Osteoblast (primary cell): ENCODE measurements around the gene OTOP2. TPM values are rescaled to one million over a fixed set of nuclear protein-coding genes. Genes with fewer than 3 reads are reported as not detected.

Experiments
- DNase-seq: peaks from one replicate; pipeline ENCODE4 v3.0.0; 2011; ENCODE audit warnings: low spot score, mixed read lengths; ENCODE audit not compliant: insufficient read length; ENCODE audit errors: missing footprints
- H2AFZ ChIP-seq: 2 replicates; pipeline ENCODE4 v1.6.0; 2011; ENCODE audit warnings: mild to moderate bottlenecking, low read length
- H3K27ac ChIP-seq: 2 replicates; pipeline ENCODE4 v1.5.1; 2011; ENCODE audit warnings: mild to moderate bottlenecking, low read depth, low read length, moderate library complexity
- H3K27me3 ChIP-seq: 2 replicates; pipeline ENCODE4 v1.6.0; 2012; ENCODE audit warnings: mild to moderate bottlenecking, control low read depth, inconsistent platforms, low read length, moderate library complexity; ENCODE audit not compliant: insufficient read depth
- H3K36me3 ChIP-seq: 2 replicates; pipeline ENCODE4 v1.5.1; 2011; ENCODE audit warnings: mild to moderate bottlenecking, low read length, control low read depth, moderate library complexity; ENCODE audit not compliant: insufficient read depth
- H3K4me1 ChIP-seq: 2 replicates; pipeline ENCODE4 v1.5.1; 2011; ENCODE audit warnings: mild to moderate bottlenecking, low read length, control low read depth, moderate library complexity; ENCODE audit not compliant: insufficient read depth
- H3K4me2 ChIP-seq: 2 replicates; pipeline ENCODE4 v1.6.0; 2011; ENCODE audit warnings: mild to moderate bottlenecking, low read length; ENCODE audit not compliant: insufficient read depth
- H3K4me3 ChIP-seq: fragments of 200-600 bp; sonication (generic); 3 replicates; pipeline ENCODE4 v1.5.1; 2012; ENCODE audit warnings: mild to moderate bottlenecking, low read length, inconsistent platforms; ENCODE audit not compliant: insufficient read depth
- H3K79me2 ChIP-seq: 2 replicates; pipeline ENCODE4 v1.6.0; 2012; ENCODE audit warnings: mild to moderate bottlenecking, low read length, control low read depth, inconsistent platforms; ENCODE audit not compliant: insufficient read depth
- H3K9me3 ChIP-seq: 2 replicates; pipeline ENCODE4 v1.5.1; 2011; ENCODE audit warnings: low read depth, low read length, control low read depth
- H4K20me1 ChIP-seq: 2 replicates; pipeline ENCODE4 v1.6.0; 2012; ENCODE audit warnings: mild to moderate bottlenecking, low read length, control low read depth; ENCODE audit not compliant: insufficient read depth
- CTCF ChIP-seq: IDR thresholded peaks from 2 replicates; pipeline ENCODE4 v1.5.1; 2011; ENCODE audit warnings: mild to moderate bottlenecking, low read depth, low read length, moderate library complexity; ENCODE audit errors: extremely low read depth
- total RNA-seq: library from RNA; depleted of rRNA; stranded (reverse); fragments of >200 nt; gene quantifications from 2 replicates; pipeline ENCODE4 v1.2.3, GENCODE V29; 2012

OTOP2 gene
- total RNA-seq, 1 donor, result not detected

- no peaks in the 10 kb centered on the region for H3K79me2 ChIP-seq
- no peak overlapping the region for H3K4me2 ChIP-seq
- no peaks in the 10 kb centered on the region for H3K9me3 ChIP-seq
- H4K20me1 ChIP-seq, result no peaks in the 10 kb centered on the region
- peak; percentile 46 for TF ChIP-seq CTCF
- peak overlapping the region; percentile 63 for H2AFZ ChIP-seq
- peak; percentile 85 for DNase-seq
- H3K27me3 ChIP-seq, result no peaks in the 10 kb centered on the region
- H3K27ac ChIP-seq, result no peak overlapping the region
- no peaks in the 10 kb centered on the region for H3K36me3 ChIP-seq
- peaks cover 5% of the 10 kb centered on the region for H3K4me1 ChIP-seq
- H3K4me3 ChIP-seq, result no peak overlapping the region
Measured at GRCh38 chr17:74960570-74961342, 36.7 kb downstream of the OTOP2 start.

GRCh38 chr17:74961657-74962350 is 37.7 kb downstream of the OTOP2 start:
- Histone ChIP-seq H4K20me1 (no peaks in the 10 kb centered on the region), H3K79me2 (no peaks in the 10 kb centered on the region), H2AFZ (no peak overlapping the region), H3K4me3 (no peak overlapping the region), H3K9me3 (no peaks in the 10 kb centered on the region), H3K27ac (no peak overlapping the region), H3K27me3 (no peaks in the 10 kb centered on the region), H3K36me3 (no peaks in the 10 kb centered on the region), H3K4me2 (no peak overlapping the region), H3K4me1 (peaks cover 5% of the 10 kb centered on the region)
- peak; percentile 73 for TF ChIP-seq CTCF
- DNase-seq, result peak; percentile 99

- Histone ChIP-seq H3K4me3 (no peak overlapping the region), H3K79me2 (no peaks in the 10 kb centered on the region), H3K36me3 (no peaks in the 10 kb centered on the region), H3K9me3 (no peaks in the 10 kb centered on the region), H3K27me3 (no peaks in the 10 kb centered on the region), H3K4me1 (peaks cover 5% of the 10 kb centered on the region), H3K4me2 (no peak overlapping the region), H2AFZ (no peak overlapping the region), H3K27ac (no peak overlapping the region), H4K20me1 (no peaks in the 10 kb centered on the region)
- peak; percentile 82 for DNase-seq
- TF ChIP-seq CTCF, result no peak
Measured at GRCh38 chr17:74962622-74963394, 38.7 kb downstream of the OTOP2 start.
